ENCODE data around the gene RGS3.

- TF ChIP-seq CTCF (conservative IDR thresholded peaks at IDR 0.05; ENCODE audit: low read length) (no peak), EZH2phosphoT487 (IDR thresholded peaks at IDR 0.05; ENCODE audit: borderline replicate concordance, low read depth, low read length) (no peak)
Observed at GRCh38 chr9:113558632-113559502, 95.3 kb downstream of the RGS3 start.
